Effector memory CD4-positive, alpha-beta T cell (primary cell): ENCODE data around the gene VIPR1.
A peak's percentile ranks its signal among the peaks of the same experiment; 100 is the strongest.
"Not testable (repeated sequence)": the region's sequence is repeated elsewhere in the genome, so short reads cannot be mapped to it uniquely, and the experiment has no call there.

Experiments used
- DNase-seq, 3 donors: peaks; one replicate each; pipeline ENCODE4 v3.0.0-alpha.2; 2020
- H3K27ac ChIP-seq: 2 replicates; pipeline ENCODE4 v1.7.0; 2013; ENCODE audit warnings: mild to moderate bottlenecking, low read length, moderate library complexity; ENCODE audit not compliant: insufficient read depth, poor library complexity, severe bottlenecking
- H3K27me3 ChIP-seq: replicated peaks from 2 replicates; pipeline ENCODE4 v1.7.0; 2013; ENCODE audit warnings: mild to moderate bottlenecking, low read length; ENCODE audit not compliant: insufficient read depth, control insufficient read depth, poor library complexity, severe bottlenecking
- H3K36me3 ChIP-seq: 2 replicates; pipeline ENCODE4 v1.7.0; 2013; ENCODE audit warnings: mild to moderate bottlenecking, low read length, moderate library complexity; ENCODE audit not compliant: control insufficient read depth, insufficient read depth
- H3K4me1 ChIP-seq: 2 replicates; pipeline ENCODE4 v1.7.0; 2013; ENCODE audit warnings: low read length, mild to moderate bottlenecking; ENCODE audit not compliant: control insufficient read depth, insufficient read depth, poor library complexity, severe bottlenecking
- H3K4me3 ChIP-seq: 2 replicates; pipeline ENCODE4 v1.7.0; 2013; ENCODE audit warnings: low read length, low read depth, mild to moderate bottlenecking; ENCODE audit not compliant: insufficient read depth, poor library complexity, severe bottlenecking
- H3K9me3 ChIP-seq: 2 replicates; pipeline ENCODE4 v1.7.0; 2013; ENCODE audit warnings: mild to moderate bottlenecking, low read length, moderate library complexity; ENCODE audit not compliant: control insufficient read depth

VIPR1 gene

DNA sequence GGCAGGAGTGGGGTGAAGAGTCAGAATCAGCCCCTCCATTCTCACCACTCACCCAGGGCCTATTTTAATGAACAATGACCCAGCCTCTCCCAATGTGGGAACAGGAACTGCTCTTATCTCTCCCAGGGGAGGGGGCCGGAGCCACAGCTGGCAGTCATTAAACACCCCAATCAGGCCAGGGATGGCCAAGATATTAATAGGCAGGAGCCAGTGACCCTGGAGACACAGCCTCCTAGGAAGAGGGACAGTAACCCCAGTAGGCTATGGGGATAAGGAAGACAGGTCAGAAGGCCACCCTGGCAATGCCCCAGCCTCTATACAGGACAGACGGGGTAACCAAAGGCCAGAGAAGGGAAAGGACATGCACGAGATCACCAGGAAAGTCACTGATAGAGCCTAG lies 38.6 kb downstream of the VIPR1 start:
- no peak overlapping the region for H3K4me3 ChIP-seq
- H3K36me3 ChIP-seq: no peaks in the 10 kb centered on the region
- H3K27ac ChIP-seq: no peak overlapping the region
- DNase-seq: no peak
- H3K9me3 ChIP-seq: no peaks in the 10 kb centered on the region
- H3K27me3 ChIP-seq: no peaks in the 10 kb centered on the region
- peaks cover 9% of the 10 kb centered on the region for H3K4me1 ChIP-seq

DNA sequence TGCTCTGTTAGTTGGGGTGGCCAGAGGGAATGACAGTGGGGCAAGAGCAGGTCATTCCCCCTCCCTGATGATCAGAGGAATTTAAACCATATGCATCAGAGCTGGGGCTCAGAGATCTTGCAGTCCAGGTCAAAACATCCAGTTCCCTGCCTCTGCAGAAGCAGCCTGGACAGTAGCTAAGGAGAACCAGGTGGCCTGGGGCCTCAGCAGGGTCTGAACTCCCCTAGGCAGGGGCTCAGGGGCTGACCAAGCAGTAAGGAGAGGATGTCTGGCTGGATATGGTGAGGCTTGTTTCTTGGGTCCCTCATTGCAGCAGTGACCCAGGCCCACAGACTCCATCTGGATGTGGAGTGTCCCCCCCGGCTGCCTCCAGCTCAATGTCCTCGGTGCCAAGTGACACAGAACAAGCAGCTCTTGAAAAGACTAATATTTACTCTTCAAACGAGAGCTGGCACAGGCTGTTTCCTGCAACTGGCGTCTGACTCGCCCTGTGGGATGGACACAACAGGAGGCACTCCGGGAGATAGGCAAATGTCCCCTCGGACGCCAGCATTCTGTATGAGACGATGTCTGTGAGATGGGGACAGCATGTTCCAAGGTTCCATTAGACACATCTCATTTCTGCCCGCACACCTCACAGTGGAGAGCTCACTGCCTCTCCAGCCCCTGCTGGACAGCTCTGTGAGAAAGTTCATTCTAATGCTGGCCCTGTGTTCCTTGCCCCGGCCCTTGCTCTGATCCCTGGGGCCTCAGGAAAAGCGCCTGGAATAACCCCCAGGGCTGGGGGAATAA lies 42.2 kb downstream of the VIPR1 start:
- Histone ChIP-seq H3K27ac (no peak overlapping the region), H3K9me3 (no peaks in the 10 kb centered on the region), H3K4me1 (peaks cover 8% of the 10 kb centered on the region), H3K36me3 (peaks cover 3% of the 10 kb centered on the region), H3K4me3 (no peak overlapping the region), H3K27me3 (no peaks in the 10 kb centered on the region)
- no peak for DNase-seq

DNA sequence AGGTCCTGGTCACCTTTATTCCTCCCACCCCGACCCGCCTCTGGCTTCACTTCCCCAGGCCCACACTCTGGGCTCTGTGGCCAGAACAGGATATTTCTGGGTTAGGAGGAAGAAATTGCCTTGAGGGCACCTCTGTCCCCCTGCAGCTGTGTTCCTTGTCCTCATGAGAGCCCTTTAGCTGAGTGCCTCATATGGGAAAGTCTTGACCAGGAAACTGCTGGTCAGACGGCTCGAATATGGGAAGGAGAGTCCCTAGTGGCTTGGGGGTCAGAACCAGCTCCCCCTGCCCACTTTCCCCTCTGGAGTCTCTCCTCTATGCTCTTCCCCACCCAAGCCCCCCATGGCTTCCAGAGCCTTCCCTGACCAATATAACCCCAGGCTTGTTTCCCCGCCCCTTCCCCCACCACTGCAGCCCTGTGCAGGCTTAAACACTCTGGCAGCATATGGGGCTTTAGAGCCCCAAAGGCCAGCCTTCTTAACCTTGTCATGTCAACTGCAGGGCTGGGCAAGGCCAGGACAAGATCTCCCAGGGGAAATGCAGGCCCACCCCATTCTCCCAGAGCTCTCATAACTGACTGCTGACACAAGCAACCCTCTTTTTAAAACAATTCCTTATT lies 42.9 kb downstream of the VIPR1 start:
- Histone ChIP-seq H3K27ac (no peak overlapping the region), H3K27me3 (no peaks in the 10 kb centered on the region)
- no peak for DNase-seq

DNA sequence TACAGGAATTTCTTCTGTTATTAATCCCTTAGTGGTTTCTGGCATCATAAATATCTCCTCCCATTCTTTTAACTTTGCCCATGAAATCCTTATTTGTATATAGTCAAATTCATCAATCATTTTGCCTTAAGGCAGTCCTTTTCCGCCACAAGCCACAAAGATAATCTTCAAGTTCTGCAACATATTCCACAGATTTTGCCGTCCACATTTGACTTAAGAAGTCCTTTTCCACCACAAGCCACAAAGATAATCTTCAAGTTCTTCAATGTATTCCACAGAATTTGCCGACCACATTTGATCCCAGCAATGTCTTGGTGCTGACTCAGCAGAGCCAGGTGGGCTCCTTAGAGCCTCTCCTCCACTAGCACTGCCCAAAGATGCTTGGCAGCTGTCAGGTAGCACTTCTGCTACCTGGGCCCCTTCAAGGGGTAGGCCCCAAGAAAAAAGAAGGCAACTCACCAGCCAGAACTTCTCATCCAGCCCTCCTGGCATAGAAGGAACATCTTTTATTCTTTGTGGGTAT lies 44.3 kb downstream of the VIPR1 start:
- Histone ChIP-seq H3K4me3 (no peak overlapping the region), H3K36me3 (peaks cover 7% of the 10 kb centered on the region), H3K27ac (no peak overlapping the region), H3K9me3 (no peaks in the 10 kb centered on the region), H3K4me1 (no peaks in the 10 kb centered on the region), H3K27me3 (no peaks in the 10 kb centered on the region)
- no peak for DNase-seq

More for the DNA sequence above, 42.9 kb downstream of the VIPR1 start:
- Histone ChIP-seq H3K36me3 (peaks cover 3% of the 10 kb centered on the region), H3K4me1 (peaks cover under 1% of the 10 kb centered on the region), H3K9me3 (no peaks in the 10 kb centered on the region), H3K4me3 (no peak overlapping the region)

DNA sequence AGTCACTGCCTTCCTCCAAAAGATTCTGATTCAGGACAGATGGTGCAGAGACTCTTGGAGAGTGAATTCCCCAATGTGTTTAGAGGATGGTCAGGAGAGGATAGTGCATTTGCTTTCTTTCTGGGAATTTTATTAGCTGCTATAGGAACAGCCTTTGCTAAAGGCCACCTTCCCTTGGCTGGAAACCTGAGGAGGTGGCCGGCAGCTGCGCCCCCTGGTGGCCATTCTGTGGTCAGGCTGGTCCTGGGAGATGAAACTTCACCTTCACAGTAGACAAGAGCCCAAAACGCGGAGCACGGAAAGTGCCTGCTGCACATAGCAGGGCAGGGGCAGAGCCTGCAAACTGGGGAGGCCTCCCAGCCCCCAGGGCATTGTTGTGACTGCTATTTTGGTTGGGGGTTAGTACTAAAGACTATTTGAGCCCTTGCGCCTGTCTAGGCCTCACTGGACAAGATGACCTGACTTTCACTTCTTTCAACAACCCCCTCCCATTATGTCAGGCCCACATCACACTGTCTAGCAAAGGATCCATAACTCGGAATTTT lies 45.0 kb downstream of the VIPR1 start:
- Histone ChIP-seq H3K4me3 (no peak overlapping the region), H3K36me3 (peaks cover 7% of the 10 kb centered on the region), H3K9me3 (no peaks in the 10 kb centered on the region), H3K27me3 (no peaks in the 10 kb centered on the region), H3K27ac (no peak overlapping the region), H3K4me1 (no peaks in the 10 kb centered on the region)
- DNase-seq: peak; percentile 26 to 55 (median 30)

DNA sequence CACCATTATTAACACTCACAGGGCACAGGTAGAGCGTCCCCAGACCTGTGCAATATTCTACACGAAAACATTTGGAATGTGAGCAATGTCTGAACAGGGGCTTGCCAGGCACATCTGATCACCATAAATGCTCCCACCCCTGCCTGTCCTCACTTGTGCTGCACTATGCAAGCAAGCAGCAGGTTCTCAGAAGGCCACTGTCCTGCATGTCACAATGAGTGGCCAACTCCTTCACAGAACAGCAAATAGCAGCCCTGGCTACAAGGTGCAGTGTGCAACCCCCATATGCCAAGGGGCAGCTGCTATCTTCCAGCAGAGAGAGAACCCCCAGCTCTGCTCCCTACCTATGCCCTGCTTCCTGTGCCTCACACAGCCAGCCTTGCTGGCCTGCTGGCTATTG lies 46.7 kb downstream of the VIPR1 start:
- no peak overlapping the region for H3K27ac ChIP-seq
- H3K27me3 ChIP-seq: no peaks in the 10 kb centered on the region
- peaks cover 3% of the 10 kb centered on the region for H3K4me1 ChIP-seq
- DNase-seq: no peak
- no peaks in the 10 kb centered on the region for H3K9me3 ChIP-seq
- peaks cover 17% of the 10 kb centered on the region for H3K36me3 ChIP-seq
- no peak overlapping the region for H3K4me3 ChIP-seq

DNA sequence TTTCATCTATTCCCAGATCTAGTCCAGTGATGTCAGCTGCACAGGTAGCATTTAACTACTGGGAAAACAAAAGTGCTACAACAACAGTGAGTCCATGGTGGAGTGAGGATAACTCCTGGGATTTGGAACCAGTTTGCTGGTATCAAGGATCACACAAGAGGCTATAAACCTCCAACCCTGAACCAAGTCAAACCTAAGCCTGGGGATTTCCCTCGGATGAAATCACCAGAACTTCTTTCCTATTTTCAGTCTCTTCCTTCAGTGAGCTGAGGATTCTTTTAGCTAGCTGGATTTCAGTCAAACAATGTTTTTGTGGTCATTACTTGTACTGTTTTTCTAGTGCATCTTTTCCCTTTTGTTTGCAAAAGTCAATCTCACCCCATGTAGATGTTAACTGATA lies 47.8 kb downstream of the VIPR1 start:
- peaks cover 18% of the 10 kb centered on the region for H3K36me3 ChIP-seq

DNA sequence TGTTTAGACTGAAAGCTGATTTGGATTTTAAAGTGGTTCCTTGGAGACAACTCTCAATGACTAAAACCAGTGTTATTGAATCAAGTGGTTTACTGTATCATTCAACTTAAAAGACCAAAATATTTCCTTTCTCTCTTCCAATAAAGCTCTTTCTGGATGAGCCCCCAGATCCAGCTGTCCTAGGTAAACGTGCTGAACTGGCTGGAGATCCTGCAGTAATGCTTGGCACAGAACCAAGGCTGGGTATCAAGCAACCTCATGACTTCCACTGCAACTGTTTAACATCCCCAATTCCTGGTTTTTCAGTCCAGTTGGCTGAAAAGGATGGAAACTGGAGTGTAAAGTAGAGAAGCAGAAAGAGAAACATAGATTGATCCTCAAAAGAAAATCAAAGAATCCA lies 50.4 kb downstream of the VIPR1 start:
- Histone ChIP-seq H3K36me3 (peaks cover 18% of the 10 kb centered on the region), H3K27ac (no peak overlapping the region), H3K9me3 (no peaks in the 10 kb centered on the region), H3K27me3 (no peaks in the 10 kb centered on the region), H3K4me3 (no peak overlapping the region), H3K4me1 (peaks cover 29% of the 10 kb centered on the region)
- DNase-seq: no peak

More for the DNA sequence above, 47.8 kb downstream of the VIPR1 start:
- H3K4me1 ChIP-seq: peaks cover 6% of the 10 kb centered on the region
- DNase-seq: no peak
- H3K27ac ChIP-seq: no peak overlapping the region
- H3K9me3 ChIP-seq: no peaks in the 10 kb centered on the region
- H3K27me3 ChIP-seq: no peaks in the 10 kb centered on the region
- no peak overlapping the region for H3K4me3 ChIP-seq

DNA sequence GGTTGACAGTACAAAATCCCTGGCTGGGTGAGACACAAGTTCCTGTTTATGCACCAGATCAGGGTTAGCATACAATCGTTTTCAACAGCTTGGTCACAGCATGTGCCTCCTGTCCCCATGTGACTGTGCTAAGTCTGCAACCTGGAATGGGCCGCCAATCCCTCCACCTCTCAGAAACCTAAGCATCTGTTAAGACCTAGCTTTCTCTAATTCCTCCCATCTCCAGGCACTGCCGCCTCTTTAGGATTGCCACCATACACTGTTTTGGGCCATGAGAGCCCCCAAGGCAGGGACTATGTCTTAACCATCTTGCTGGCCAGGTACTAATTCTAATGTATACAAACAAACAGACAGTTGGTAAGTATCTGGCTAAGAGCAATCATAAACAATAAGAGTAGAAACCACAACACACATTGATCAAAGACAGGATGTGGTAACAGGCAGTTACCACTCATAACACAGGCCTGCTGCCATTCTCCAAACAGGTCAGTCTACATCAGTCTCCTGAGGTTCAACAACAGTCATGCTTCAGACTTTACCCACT lies 53.7 kb downstream of the VIPR1 start:
- Histone ChIP-seq H3K36me3 (peaks cover 32% of the 10 kb centered on the region), H3K27me3 (no peaks in the 10 kb centered on the region), H3K9me3 (no peaks in the 10 kb centered on the region), H3K27ac (peak overlapping the region; percentile 74), H3K4me1 (peaks cover 30% of the 10 kb centered on the region), H3K4me3 (no peak overlapping the region)
- peak; percentile 19 to 46 (median 26) for DNase-seq

DNA sequence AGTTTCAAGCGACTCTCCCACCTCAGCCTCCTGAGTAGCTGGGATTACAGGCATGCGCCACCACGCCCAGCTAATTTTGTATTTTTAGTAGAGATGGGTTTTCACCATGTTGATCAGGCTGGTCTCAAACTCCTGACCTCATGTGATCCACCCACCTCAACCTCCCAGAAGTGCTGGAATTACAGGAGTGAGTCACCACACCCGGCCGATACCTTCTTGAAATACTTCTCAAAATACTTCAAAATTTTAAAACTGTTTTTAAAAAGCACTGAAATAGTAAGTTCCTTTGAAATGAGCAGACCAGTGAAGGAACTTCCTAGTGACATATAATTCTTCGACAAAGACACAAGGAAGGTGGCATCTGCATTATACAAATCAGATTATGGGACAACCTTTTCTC lies 54.4 kb downstream of the VIPR1 start:
- Histone ChIP-seq H3K4me1 (peaks cover 30% of the 10 kb centered on the region), H3K36me3 (peaks cover 36% of the 10 kb centered on the region), H3K27ac (peak overlapping the region; percentile 74)
- not testable (repeated sequence) for DNase-seq, H3K4me3 ChIP-seq, H3K9me3 ChIP-seq, H3K27me3 ChIP-seq
